Gastrocnemius medialis (tissue), 4 donors: ENCODE measurements around the gene C2orf78.

Experiments
- POLR2A ChIP-seq, 2 donors: fragments of 450-650 bp; IDR thresholded peaks; one replicate each; pipeline ENCODE4 v1.6.1; 2017; ENCODE audit warnings: antibody characterized with exemption in 2 of 2, mild to moderate bottlenecking in 2 of 2, moderate library complexity in 2 of 2
- TF ChIP-seq, protein P1 (sequence below), 5 experiments: fragments of 450-650 bp in 3 of 5; fragments of 200-600 bp in 2 of 5; sonication (generic) in 2 of 5; IDR thresholded peaks in 4 of 5; conservative IDR thresholded peaks in 1 of 5; 1 replicate in 4 of 5; 2 replicates in 1 of 5; pipeline ENCODE4 v1.5.1; 2016 to 2019; ENCODE audit warnings: antibody characterized with exemption in 5 of 5, mild to moderate bottlenecking in 3 of 5, moderate library complexity in 3 of 5

DNA sequence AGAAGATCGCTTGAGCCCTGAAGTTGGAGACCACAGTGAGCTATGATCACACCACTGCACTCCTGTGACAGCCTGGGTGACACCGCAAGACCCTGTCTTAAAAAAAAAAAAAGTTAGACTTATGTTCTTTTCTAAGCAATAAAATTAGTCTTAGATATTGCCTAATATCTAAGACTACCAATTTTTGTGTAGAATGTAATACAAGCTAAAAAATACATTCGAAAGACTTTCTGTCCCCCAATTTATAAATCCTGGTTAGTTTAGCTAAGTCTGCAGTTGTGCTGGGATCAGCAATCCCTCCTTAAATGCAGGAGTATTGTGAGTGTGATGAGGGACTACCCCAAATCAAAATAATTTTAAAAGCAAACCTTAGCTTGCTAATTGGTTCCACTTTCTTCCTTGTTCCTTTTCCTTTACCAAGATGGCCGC is 44.4 kb downstream of the C2orf78 start:
- TF ChIP-seq, protein P1, sequence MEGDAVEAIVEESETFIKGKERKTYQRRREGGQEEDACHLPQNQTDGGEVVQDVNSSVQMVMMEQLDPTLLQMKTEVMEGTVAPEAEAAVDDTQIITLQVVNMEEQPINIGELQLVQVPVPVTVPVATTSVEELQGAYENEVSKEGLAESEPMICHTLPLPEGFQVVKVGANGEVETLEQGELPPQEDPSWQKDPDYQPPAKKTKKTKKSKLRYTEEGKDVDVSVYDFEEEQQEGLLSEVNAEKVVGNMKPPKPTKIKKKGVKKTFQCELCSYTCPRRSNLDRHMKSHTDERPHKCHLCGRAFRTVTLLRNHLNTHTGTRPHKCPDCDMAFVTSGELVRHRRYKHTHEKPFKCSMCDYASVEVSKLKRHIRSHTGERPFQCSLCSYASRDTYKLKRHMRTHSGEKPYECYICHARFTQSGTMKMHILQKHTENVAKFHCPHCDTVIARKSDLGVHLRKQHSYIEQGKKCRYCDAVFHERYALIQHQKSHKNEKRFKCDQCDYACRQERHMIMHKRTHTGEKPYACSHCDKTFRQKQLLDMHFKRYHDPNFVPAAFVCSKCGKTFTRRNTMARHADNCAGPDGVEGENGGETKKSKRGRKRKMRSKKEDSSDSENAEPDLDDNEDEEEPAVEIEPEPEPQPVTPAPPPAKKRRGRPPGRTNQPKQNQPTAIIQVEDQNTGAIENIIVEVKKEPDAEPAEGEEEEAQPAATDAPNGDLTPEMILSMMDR (IDR thresholded peaks at IDR 0.05 in 4 of 5, conservative IDR thresholded peaks at IDR 0.05 in 1 of 5): no peak
- no peak for TF ChIP-seq POLR2A (IDR thresholded peaks at IDR 0.05)
